Smooth muscle cell (in vitro differentiated cells): ENCODE measurements around the gene GNG14. TPM values are rescaled to one million over a fixed set of nuclear protein-coding genes. Genes with fewer than 3 reads are reported as not detected.
"Not testable (repeated sequence)": the region's sequence is repeated elsewhere in the genome, so short reads cannot be mapped to it uniquely, and the experiment has no call there.

Experiments
- DNase-seq: peaks from one replicate; lab custom pipeline; 2025; ENCODE audit not compliant: unreplicated experiment; lab: John Stamatoyannopoulos, UW
- H2AFZ ChIP-seq: fragments of 200-600 bp; sonication (generic); 2 replicates; pipeline ENCODE4 v1.6.0; 2016; ENCODE audit warnings: antibody characterized with exemption, low read depth, mild to moderate bottlenecking
- H3F3A ChIP-seq: fragments of 200-600 bp; sonication (generic); 2 replicates; pipeline ENCODE4 v1.6.0; 2017; ENCODE audit warnings: antibody characterized with exemption, low read depth
- H3K27ac ChIP-seq: fragments of 200-600 bp; sonication (generic); 2 replicates; pipeline ENCODE4 v1.5.1; 2016; ENCODE audit warnings: low read depth, mild to moderate bottlenecking
- H3K27me3 ChIP-seq: fragments of 200-600 bp; sonication (generic); 2 replicates; pipeline ENCODE4 v1.6.1; 2016; ENCODE audit warnings: low read depth, mild to moderate bottlenecking
- H3K36me3 ChIP-seq: fragments of 200-600 bp; sonication (generic); 2 replicates; pipeline ENCODE4 v1.5.1; 2016; ENCODE audit warnings: low read depth
- H3K4me1 ChIP-seq: fragments of 200-600 bp; sonication (generic); 2 replicates; pipeline ENCODE4 v1.5.1; 2016; ENCODE audit warnings: low read depth
- H3K4me2 ChIP-seq: fragments of 200-600 bp; sonication (generic); 2 replicates; pipeline ENCODE4 v1.6.0; 2016; ENCODE audit warnings: mild to moderate bottlenecking
- H3K4me3 ChIP-seq: fragments of 200-600 bp; sonication (generic); 2 replicates; pipeline ENCODE4 v1.5.1; 2016; ENCODE audit warnings: mild to moderate bottlenecking
- H3K79me2 ChIP-seq: fragments of 200-600 bp; sonication (generic); 2 replicates; pipeline ENCODE4 v1.6.0; 2016; ENCODE audit warnings: low read depth, mild to moderate bottlenecking
- H3K9ac ChIP-seq: fragments of 200-600 bp; sonication (generic); 2 replicates; pipeline ENCODE4 v1.6.0; 2016; ENCODE audit warnings: low read depth
- H3K9me3 ChIP-seq: fragments of 200-600 bp; sonication (generic); replicated peaks from 2 replicates; pipeline ENCODE4 v1.5.1; 2016; ENCODE audit warnings: low read depth
- H4K20me1 ChIP-seq: fragments of 200-600 bp; sonication (generic); 2 replicates; pipeline ENCODE4 v1.6.0; 2016; ENCODE audit warnings: low read depth
- WGBS: methylation state at CpG from one replicate; pipeline ENCODE4 v1.1.7; 2016; ENCODE audit warnings: low lambda C conversion rate; 5-methylcytosine and 5-hydroxymethylcytosine counted together
- polyA plus RNA-seq: library from polyadenylated mRNA; unstranded; fragments of >200 nt; fragmentation: Nextera tagmentation; extraction: Ambion mirVana; gene quantifications from 2 replicates; pipeline ENCODE4 v1.2.1, GENCODE V29; 2016
- total RNA-seq: library from RNA; depleted of rRNA; stranded (reverse); fragments of >200 nt; gene quantifications from 2 replicates; pipeline ENCODE4 v1.2.3, GENCODE V29; 2014
- TF ChIP-seq, protein P1 (sequence below): fragments of 200-600 bp; sonication (generic); IDR thresholded peaks from 2 replicates; pipeline ENCODE4 v1.5.1; 2017; ENCODE audit warnings: borderline replicate concordance, mild to moderate bottlenecking, antibody characterized with exemption; ENCODE audit not compliant: insufficient read depth, poor library complexity, severe bottlenecking

The GNG14 gene
- total and polyA plus RNA-seq, 2 experiments from 2014 or later = not detected

DNA sequence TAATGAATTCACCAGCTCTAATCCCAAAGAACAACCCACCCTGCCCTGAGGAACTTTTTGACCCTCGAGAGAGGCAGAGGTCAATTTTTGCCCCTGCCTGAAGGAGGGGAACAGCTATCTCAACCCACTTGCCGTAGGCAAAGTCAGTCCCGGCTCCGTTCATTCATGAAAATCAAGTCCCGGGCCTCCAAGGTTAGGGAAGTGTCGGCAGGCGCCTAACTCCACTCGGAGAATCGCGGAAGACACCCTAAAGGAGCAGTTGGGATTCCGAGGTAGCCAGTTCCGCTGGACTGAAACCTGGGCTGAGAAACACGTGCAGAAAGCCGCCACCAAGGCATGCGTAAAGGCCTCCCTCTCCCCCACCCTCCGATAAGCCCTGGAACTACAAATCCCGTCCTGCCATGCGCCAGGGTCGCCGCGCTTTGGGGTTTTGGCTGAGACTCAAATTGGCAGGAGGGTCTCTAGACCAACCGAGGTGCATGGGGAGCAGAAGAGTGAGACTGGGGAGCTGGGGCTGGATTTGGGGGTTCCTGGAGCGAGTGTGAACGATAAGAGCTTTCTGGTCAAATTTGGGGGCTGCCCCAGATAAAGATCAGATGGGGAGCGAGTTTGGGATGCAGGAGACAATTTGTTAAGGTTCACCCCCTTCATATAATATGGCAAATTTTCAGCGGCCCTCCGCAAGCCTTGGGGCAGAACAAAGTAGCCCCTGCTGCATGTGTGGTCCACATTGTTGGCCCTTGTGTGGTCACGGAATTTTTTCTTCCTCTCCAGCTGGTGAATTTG lies 36.0 kb downstream of the GNG14 start, which contains the start of gene TNPO2:
TNPO2 (minus strand) TSS at position 292 of the 786 bp plus-strand sequence. CDS start 2,955 bp downstream, outside the sequence.
- H3K9me3 ChIP-seq = no peaks in the 10 kb centered on the region
- peaks cover 8% of the 10 kb centered on the region for H3F3A ChIP-seq
- TF ChIP-seq, protein P1, sequence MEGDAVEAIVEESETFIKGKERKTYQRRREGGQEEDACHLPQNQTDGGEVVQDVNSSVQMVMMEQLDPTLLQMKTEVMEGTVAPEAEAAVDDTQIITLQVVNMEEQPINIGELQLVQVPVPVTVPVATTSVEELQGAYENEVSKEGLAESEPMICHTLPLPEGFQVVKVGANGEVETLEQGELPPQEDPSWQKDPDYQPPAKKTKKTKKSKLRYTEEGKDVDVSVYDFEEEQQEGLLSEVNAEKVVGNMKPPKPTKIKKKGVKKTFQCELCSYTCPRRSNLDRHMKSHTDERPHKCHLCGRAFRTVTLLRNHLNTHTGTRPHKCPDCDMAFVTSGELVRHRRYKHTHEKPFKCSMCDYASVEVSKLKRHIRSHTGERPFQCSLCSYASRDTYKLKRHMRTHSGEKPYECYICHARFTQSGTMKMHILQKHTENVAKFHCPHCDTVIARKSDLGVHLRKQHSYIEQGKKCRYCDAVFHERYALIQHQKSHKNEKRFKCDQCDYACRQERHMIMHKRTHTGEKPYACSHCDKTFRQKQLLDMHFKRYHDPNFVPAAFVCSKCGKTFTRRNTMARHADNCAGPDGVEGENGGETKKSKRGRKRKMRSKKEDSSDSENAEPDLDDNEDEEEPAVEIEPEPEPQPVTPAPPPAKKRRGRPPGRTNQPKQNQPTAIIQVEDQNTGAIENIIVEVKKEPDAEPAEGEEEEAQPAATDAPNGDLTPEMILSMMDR = no peak
- peak within 1 kb of the TSS; percentile 69 for H3K27ac ChIP-seq
- peaks cover 7% of the 10 kb centered on the region for H3K4me1 ChIP-seq
- peaks cover 31% of the 10 kb centered on the region for H3K79me2 ChIP-seq
- WGBS = 5% methylated on average over 28 of the region's 28 CpGs
- H3K36me3 ChIP-seq = no peaks in the 10 kb centered on the region
- peaks cover 19% of the 10 kb centered on the region for H4K20me1 ChIP-seq
- peak within 1 kb of the TSS; percentile 96 for H3K4me2 ChIP-seq
- peak within 1 kb of the TSS; percentile 37 for H3K9ac ChIP-seq
- H3K27me3 ChIP-seq = no peaks in the 10 kb centered on the region
- peak within 1 kb of the TSS; percentile 82 for H3K4me3 ChIP-seq
- DNase-seq = no peak
- peak within 1 kb of the TSS; percentile 59 for H2AFZ ChIP-seq

DNA sequence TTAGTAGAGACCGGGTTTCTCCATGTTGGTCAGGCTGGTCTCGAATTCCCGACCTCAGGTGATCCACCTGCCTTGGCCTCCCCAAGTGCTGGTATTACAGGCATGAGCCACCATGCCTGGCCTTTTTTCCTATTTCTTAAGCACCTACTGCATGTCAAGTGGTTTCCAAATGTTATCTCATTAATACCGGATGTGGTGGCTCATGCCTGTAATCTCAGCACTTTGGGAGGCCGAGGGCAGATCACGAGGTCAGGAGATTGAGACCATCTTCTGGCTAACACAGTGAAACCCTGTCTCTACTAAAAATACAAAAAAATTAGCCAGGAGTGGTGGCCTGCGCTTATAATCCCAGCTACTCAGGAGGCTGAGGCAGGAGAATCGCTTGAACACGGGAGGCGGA lies 37.8 kb downstream of the GNG14 start:
- H3K79me2 ChIP-seq = peaks cover 22% of the 10 kb centered on the region
- H3K27me3 ChIP-seq, H3K9ac ChIP-seq, H3K4me2 ChIP-seq, H3K4me1 ChIP-seq, H3K9me3 ChIP-seq, H2AFZ ChIP-seq, H3K36me3 ChIP-seq, H3K4me3 ChIP-seq, H3F3A ChIP-seq, H3K27ac ChIP-seq, DNase-seq: not testable (repeated sequence)
- H4K20me1 ChIP-seq = peaks cover 12% of the 10 kb centered on the region
- WGBS = 93% methylated on average over 10 of the region's 10 CpGs

DNA sequence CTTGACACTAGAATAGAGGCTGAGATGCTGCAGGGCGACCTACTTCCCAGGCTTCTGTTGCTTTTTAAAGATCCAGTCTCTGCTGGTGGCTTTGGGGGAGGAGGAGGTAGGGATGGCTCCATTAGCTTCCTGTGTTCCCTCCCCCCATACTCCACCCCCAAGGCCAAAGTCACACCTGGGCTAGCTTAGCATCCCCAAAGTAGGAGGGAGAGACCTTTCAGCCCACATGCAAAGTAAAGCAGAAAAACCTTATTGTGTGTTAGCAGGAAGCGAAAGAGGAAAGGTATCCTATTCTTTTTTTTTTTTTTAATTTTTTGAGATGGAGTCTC lies 39.2 kb downstream of the GNG14 start:
- Histone ChIP-seq H3F3A (no peaks in the 10 kb centered on the region), H3K36me3 (no peaks in the 10 kb centered on the region), H3K9me3 (no peaks in the 10 kb centered on the region), H3K4me2 (no peak overlapping the region), H3K4me1 (no peaks in the 10 kb centered on the region), H3K79me2 (peaks cover 23% of the 10 kb centered on the region), H3K27me3 (no peaks in the 10 kb centered on the region), H3K27ac (no peak overlapping the region), H3K9ac (no peak overlapping the region), H3K4me3 (no peak overlapping the region), H2AFZ (no peak overlapping the region), H4K20me1 (peaks cover 23% of the 10 kb centered on the region)
- no peak for DNase-seq
- 90% methylated on average over 2 of the region's 2 CpGs for WGBS
- TF ChIP-seq, protein P1 = no peak

DNA sequence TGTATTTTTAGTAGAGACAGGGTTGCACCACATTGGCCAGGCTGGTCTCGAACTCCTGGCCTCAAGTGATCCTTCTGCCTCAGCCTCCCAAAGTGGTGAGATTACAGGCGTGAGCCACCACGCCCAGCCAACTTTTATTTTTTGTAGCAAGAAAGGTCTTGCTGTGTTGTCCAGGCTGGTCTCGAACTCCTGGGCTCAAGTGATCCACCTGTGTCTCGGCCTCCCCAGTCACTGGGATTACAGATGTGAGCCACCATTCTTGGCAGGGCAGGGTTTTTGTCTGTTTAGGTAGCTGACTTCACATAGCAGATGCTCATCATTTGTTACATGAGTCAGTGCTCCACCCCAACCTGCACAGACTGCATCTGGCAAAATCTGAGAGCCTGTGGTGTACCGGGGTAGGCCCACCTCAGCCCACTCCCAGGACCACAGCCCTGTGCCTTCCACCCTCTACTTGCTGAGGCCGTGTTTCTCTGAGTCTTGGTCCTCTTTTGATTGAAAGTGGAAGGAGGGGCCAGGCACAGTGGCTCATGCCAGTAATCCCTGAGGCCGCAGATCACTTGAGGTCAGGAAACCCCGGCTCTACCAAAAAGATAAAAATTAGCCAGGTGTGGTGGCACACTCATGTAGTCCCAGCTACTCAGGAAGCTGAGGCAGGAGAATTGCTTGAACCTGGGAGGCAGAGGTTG lies 40.1 kb downstream of the GNG14 start:
- Histone ChIP-seq H2AFZ (no peak overlapping the region), H3K9me3 (no peaks in the 10 kb centered on the region), H3K27ac (no peak overlapping the region), H3K4me2 (no peak overlapping the region), H3F3A (no peaks in the 10 kb centered on the region), H4K20me1 (peaks cover 33% of the 10 kb centered on the region), H3K27me3 (no peaks in the 10 kb centered on the region), H3K9ac (no peak overlapping the region), H3K79me2 (peaks cover 31% of the 10 kb centered on the region), H3K4me3 (no peak overlapping the region), H3K4me1 (peaks cover 7% of the 10 kb centered on the region), H3K36me3 (no peaks in the 10 kb centered on the region)
- 95% methylated on average over 9 of the region's 9 CpGs for WGBS
- DNase-seq = no peak
- TF ChIP-seq, protein P1 = no peak
